Panc1 (cell line): ENCODE measurements around the gene GPHN. TPM values are rescaled to one million over a fixed set of nuclear protein-coding genes. Genes with fewer than 3 reads are reported as not detected.

Source experiments
- ATAC-seq: fragments of 200-7000 bp; cut with Tn5 transposase; 2 replicates; pipeline ENCODE4 v1.9.1; 2020; ENCODE audit warnings: mild to moderate bottlenecking, moderate library complexity
- BruUV-seq: library from RNA; stranded (reverse); fragments of 400-500 nt; replicated peaks from 2 replicates; lab custom pipeline; 2021; lab: Mats Ljungman, UMichigan
- CTCF ChIA-PET: fragments of 300-600 bp; sonication (Branson Sonifier 250); formaldehyde crosslinking; loops from one replicate; lab custom pipeline; 2022; ENCODE audit warnings: antibody characterized with exemption; lab: Charles Lee
- POLR2A ChIA-PET: fragments of 300-600 bp; sonication (Branson Sonifier 250); formaldehyde crosslinking; loops from one replicate; lab custom pipeline; 2022; ENCODE audit warnings: antibody characterized with exemption; lab: Charles Lee
- DNase-seq: peaks from one replicate; pipeline ENCODE4 v3.0.0-alpha.2; 2010; ENCODE audit warnings: low read depth, low spot score
- H3K27ac ChIP-seq: 2 replicates; pipeline ENCODE4 v1.5.1; 2011; ENCODE audit warnings: mild to moderate bottlenecking, low read length, inconsistent platforms
- H3K27me3 ChIP-seq: fragments of 200-500 bp; sonication (Bioruptor generic); 2 replicates; pipeline ENCODE4 v1.6.0; 2014; ENCODE audit warnings: low read length, inconsistent platforms; ENCODE audit not compliant: control insufficient read depth, insufficient read depth
- H3K36me3 ChIP-seq: fragments of 200-500 bp; sonication (Bioruptor generic); 2 replicates; pipeline ENCODE4 v1.5.1; 2014; ENCODE audit warnings: inconsistent platforms, mild to moderate bottlenecking, low read length, moderate library complexity; ENCODE audit not compliant: control insufficient read depth, insufficient read depth
- H3K4me1 ChIP-seq: 2 replicates; pipeline ENCODE4 v1.5.1; 2011; ENCODE audit warnings: inconsistent platforms, mild to moderate bottlenecking, low read length, moderate library complexity; ENCODE audit not compliant: control insufficient read depth, insufficient read depth
- H3K4me3 ChIP-seq, 2 experiments: 2 replicates each; pipeline ENCODE4 v1.5.1; 2011 to 2012; ENCODE audit warnings: low read depth in 2 of 2, low read length in 2 of 2, mild to moderate bottlenecking in 2 of 2, inconsistent platforms in 1 of 2, moderate library complexity in 1 of 2
- H3K9me3 ChIP-seq: fragments of 200-500 bp; sonication (Bioruptor generic); 2 replicates; pipeline ENCODE4 v1.5.1; 2014; ENCODE audit warnings: low read depth, mild to moderate bottlenecking, inconsistent platforms, low read length, moderate library complexity; ENCODE audit not compliant: control insufficient read depth, insufficient read depth
- POLR2AphosphoS5 ChIP-seq: IDR thresholded peaks from 2 replicates; pipeline ENCODE4 v1.6.1; 2012; ENCODE audit warnings: mild to moderate bottlenecking, low read depth, low read length, moderate library complexity
- SIN3A ChIP-seq: IDR thresholded peaks from 2 replicates; pipeline ENCODE4 v1.6.1; 2012; ENCODE audit warnings: low read depth, mild to moderate bottlenecking, low read length, moderate library complexity, borderline replicate concordance; ENCODE audit not compliant: insufficient read depth
- TCF7L2 ChIP-seq: IDR thresholded peaks from 2 replicates; pipeline ENCODE4 v1.6.1; 2011; ENCODE audit warnings: mild to moderate bottlenecking, low read depth, low read length, inconsistent platforms
- in situ Hi-C: cut with HindIII; loops from 2 replicates; pipeline ENCODE4 v1.10.0; 2016; ENCODE audit warnings: low sequenced_read_pairs, low pct_unique_long_range_greater_than_20kb
- intact Hi-C: fragments of 100-400 bp; cut with micrococcal nuclease; formaldehyde crosslinking; loops from one replicate; pipeline ENCODE4 v1.10.0; 2022; ENCODE audit not compliant: unreplicated experiment
- total RNA-seq: library from RNA; stranded (reverse); gene quantifications from one replicate; pipeline ENCODE4 v1.2.1, GENCODE V29; 2021; ENCODE audit not compliant: unreplicated experiment
- TF ChIP-seq, protein P1 (sequence below), 2 experiments: IDR thresholded peaks; 2 replicates each; pipeline ENCODE4 v1.6.1; 2011 to 2012; ENCODE audit warnings: low read depth in 2 of 2, control low read depth in 1 of 2, low read length in 1 of 2, mild to moderate bottlenecking in 1 of 2, moderate library complexity in 1 of 2; ENCODE audit not compliant: insufficient read depth in 1 of 2
- TF ChIP-seq, protein P2 (sequence below): fragments of 450-650 bp; IDR thresholded peaks from 2 replicates; pipeline ENCODE4 v1.5.1; 2017; ENCODE audit warnings: mild to moderate bottlenecking

Gene GPHN
- total RNA-seq, 1 experiment from 2014 or later: 26.6 TPM

GRCh38 chr14:66638689-66639088, 130.7 kb downstream of the GPHN start:
- DNase-seq: no peak

DNA sequence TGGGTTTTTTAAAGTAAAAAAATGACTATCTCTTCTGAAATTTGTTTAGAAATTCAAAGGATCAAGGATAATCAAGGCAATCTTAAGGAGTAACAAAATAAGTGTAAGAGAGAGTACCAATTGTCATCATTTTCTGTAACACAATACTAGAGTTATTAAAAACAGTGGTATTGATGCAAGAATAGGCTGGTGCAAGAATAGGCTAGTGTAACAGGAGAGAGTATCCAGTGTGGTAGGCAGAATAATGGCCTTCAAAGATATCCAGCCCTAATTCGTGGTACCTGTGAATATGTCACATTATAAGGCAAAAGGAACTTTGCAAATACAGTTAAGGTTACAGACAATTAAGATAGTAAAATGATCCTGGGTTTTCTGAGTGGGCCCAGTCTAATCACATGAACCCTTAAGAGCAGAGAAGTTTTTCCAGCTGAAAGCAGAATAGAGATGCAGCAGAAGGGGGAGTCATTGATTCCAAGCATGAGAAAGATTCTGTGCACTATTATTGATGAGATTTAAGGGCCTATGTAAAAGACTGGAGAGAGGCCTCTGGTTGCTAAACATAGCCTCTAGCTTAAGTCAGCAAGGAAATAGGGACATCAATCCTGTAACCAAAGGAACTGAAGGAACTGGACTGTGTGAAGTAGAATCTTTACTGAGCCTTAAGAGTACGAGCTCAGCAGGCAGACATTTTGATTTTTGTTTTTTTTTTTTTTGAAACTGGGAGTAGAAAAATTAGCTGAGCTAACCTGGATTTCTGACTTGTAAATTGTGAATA, 134.1 kb downstream of the GPHN start:
- Histone ChIP-seq H3K27me3 (no peaks in the 10 kb centered on the region), H3K4me1 (no peaks in the 10 kb centered on the region), H3K4me3 (no peak overlapping the region), H3K27ac (no peak overlapping the region), H3K9me3 (no peaks in the 10 kb centered on the region), H3K36me3 (no peaks in the 10 kb centered on the region)
- no peak for ATAC-seq
- TF ChIP-seq, protein P1, sequence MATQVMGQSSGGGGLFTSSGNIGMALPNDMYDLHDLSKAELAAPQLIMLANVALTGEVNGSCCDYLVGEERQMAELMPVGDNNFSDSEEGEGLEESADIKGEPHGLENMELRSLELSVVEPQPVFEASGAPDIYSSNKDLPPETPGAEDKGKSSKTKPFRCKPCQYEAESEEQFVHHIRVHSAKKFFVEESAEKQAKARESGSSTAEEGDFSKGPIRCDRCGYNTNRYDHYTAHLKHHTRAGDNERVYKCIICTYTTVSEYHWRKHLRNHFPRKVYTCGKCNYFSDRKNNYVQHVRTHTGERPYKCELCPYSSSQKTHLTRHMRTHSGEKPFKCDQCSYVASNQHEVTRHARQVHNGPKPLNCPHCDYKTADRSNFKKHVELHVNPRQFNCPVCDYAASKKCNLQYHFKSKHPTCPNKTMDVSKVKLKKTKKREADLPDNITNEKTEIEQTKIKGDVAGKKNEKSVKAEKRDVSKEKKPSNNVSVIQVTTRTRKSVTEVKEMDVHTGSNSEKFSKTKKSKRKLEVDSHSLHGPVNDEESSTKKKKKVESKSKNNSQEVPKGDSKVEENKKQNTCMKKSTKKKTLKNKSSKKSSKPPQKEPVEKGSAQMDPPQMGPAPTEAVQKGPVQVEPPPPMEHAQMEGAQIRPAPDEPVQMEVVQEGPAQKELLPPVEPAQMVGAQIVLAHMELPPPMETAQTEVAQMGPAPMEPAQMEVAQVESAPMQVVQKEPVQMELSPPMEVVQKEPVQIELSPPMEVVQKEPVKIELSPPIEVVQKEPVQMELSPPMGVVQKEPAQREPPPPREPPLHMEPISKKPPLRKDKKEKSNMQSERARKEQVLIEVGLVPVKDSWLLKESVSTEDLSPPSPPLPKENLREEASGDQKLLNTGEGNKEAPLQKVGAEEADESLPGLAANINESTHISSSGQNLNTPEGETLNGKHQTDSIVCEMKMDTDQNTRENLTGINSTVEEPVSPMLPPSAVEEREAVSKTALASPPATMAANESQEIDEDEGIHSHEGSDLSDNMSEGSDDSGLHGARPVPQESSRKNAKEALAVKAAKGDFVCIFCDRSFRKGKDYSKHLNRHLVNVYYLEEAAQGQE (IDR thresholded peaks at IDR 0.05; ENCODE audit: insufficient read depth in 1 of 2, low read depth in 2 of 2, low read length in 1 of 2): no peak
- TF ChIP-seq POLR2AphosphoS5 (no peak), TCF7L2 (no peak), SIN3A (no peak)
- TF ChIP-seq, protein P2, sequence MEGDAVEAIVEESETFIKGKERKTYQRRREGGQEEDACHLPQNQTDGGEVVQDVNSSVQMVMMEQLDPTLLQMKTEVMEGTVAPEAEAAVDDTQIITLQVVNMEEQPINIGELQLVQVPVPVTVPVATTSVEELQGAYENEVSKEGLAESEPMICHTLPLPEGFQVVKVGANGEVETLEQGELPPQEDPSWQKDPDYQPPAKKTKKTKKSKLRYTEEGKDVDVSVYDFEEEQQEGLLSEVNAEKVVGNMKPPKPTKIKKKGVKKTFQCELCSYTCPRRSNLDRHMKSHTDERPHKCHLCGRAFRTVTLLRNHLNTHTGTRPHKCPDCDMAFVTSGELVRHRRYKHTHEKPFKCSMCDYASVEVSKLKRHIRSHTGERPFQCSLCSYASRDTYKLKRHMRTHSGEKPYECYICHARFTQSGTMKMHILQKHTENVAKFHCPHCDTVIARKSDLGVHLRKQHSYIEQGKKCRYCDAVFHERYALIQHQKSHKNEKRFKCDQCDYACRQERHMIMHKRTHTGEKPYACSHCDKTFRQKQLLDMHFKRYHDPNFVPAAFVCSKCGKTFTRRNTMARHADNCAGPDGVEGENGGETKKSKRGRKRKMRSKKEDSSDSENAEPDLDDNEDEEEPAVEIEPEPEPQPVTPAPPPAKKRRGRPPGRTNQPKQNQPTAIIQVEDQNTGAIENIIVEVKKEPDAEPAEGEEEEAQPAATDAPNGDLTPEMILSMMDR: no peak
- CTCF ChIA-PET: no interaction called here
- in situ Hi-C loops: no loop called here
- POLR2A ChIA-PET: no interaction called here
- intact Hi-C loops: no loop called here
- BruUV-seq: no TSS peak
- no peak for DNase-seq

More at GRCh38 chr14:66638689-66639088, 130.7 kb downstream of the GPHN start:
- no peak for ATAC-seq
- TF ChIP-seq TCF7L2: no peak
- TF ChIP-seq, protein P1 (IDR thresholded peaks at IDR 0.05; ENCODE audit: insufficient read depth in 1 of 2, low read depth in 2 of 2, low read length in 1 of 2): no peak
- TF ChIP-seq SIN3A: no peak
- TF ChIP-seq POLR2AphosphoS5: no peak
- TF ChIP-seq, protein P2: no peak
- Histone ChIP-seq H3K36me3 (no peaks in the 10 kb centered on the region), H3K9me3 (no peaks in the 10 kb centered on the region), H3K4me1 (no peaks in the 10 kb centered on the region; the same call in 1 of the 2 replicates), H3K27ac (no peak overlapping the region), H3K27me3 (no peaks in the 10 kb centered on the region), H3K4me3 (no peak overlapping the region)
- CTCF ChIA-PET: no interaction called here
- in situ Hi-C loops: no loop called here
- POLR2A ChIA-PET: no interaction called here
- intact Hi-C loops: no loop called here
- BruUV-seq: no TSS peak
